H1 (cell line): ENCODE measurements around the gene TOR4A. TPM values are rescaled to one million over a fixed set of nuclear protein-coding genes. Genes with fewer than 3 reads are reported as not detected.

Experiments used
- JUND ChIP-seq: IDR thresholded peaks from 2 replicates; pipeline ENCODE4 v1.6.1; 2011; ENCODE audit warnings: mild to moderate bottlenecking, improper control_type of control experiment, low read length
- SUZ12 ChIP-seq: fragments of 200-600 bp; sonication (generic); IDR thresholded peaks from 2 replicates; pipeline ENCODE4 v1.6.1; 2012; ENCODE audit warnings: mild to moderate bottlenecking, inconsistent platforms, low read length, moderate library complexity, mixed read lengths
- TCF12 ChIP-seq: IDR thresholded peaks from 2 replicates; pipeline ENCODE4 v1.6.1; 2011; ENCODE audit warnings: low read depth, mild to moderate bottlenecking, low read length
- polyA plus RNA-seq, 7 experiments: library from polyadenylated mRNA; depleted of rRNA in 3 of 7; stranded (reverse) in 5 of 7; unstranded in 2 of 7; fragments of >200 nt in 5 of 7; fragments of 200-250 nt in 2 of 7; gene quantifications; 1 replicate in 5 of 7; 2 replicates in 1 of 7; 4 replicates in 1 of 7; pipeline versions ENCODE4 v1.2.1 to v1.2.3, GENCODE V29; 2011 to 2013; ENCODE audit warnings: missing spikeins in 2 of 7, mixed read lengths in 2 of 7
- total RNA-seq: library from RNA; stranded (reverse); fragmentation: NEBNext Ultra II Directional; extraction: Animal tissue kit (Norgen Biotek cat#: 25700); gene quantifications from 2 replicates; pipeline ENCODE4 v1.2.1, GENCODE V29; 2021
- TF ChIP-seq, protein P1 (sequence below): IDR thresholded peaks from 2 replicates; pipeline ENCODE4 v1.6.1; 2011; ENCODE audit warnings: low read length, improper control_type of control experiment

The TOR4A gene
- total and polyA plus RNA-seq, 2 of the 8 experiments (the other 6 are each of a cell fraction or from before 2014, with no cell fraction given), result 8.4 to 9.3 TPM

DNA sequence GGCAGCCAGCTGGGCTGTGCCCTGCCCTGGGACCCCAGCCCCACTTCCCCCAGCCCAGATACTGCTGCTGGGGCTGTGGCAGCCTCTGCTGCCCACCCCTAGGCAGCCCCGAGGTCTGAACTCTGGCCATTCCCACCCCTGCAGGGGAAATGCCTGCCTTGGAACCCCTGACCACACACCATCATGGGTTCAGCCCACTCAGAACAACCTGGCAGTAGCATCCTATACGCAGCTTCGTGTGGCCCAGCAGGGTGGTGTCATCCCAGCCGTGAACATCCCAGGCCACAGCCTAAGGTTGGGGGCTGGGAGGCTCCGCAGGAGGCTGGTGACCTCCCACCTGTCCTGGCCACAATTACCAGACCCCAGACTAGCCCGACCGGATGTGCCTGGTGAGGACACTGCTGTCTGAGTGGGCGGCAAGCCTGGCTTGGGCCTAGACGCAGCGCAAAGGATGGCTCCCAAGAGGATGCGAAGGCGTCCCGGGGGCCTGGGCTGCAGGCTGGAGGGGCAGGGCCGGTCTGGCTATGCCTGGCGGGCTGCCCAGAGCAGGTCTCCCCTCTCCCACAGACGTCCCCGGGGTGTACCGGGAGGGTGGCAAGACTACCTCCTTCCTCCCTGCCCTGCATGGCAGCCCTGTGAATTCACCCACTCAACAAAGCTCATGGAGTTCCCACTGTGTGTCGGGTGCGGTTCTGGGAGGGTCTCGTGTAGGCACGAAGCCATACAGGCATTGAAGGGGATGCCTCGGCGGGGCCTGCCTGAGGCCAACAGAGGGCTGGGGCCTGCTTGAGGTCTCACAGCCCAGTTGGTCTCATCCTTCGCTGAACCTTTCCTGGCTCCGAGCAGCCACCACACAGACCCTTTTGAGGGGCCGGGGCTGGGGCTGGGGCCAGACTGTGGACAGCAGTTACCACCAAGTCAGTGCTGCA is 48.3 kb upstream of the TOR4A start (continued):
- TF ChIP-seq SUZ12 (no peak), TCF12 (no peak), JUND (no peak)
- TF ChIP-seq, protein P1, sequence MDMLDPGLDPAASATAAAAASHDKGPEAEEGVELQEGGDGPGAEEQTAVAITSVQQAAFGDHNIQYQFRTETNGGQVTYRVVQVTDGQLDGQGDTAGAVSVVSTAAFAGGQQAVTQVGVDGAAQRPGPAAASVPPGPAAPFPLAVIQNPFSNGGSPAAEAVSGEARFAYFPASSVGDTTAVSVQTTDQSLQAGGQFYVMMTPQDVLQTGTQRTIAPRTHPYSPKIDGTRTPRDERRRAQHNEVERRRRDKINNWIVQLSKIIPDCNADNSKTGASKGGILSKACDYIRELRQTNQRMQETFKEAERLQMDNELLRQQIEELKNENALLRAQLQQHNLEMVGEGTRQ, result no peak
- TF ChIP-seq, all 59 proteins: peak for 0
